ENCODE results near the gene GAPT. TPM values are rescaled to one million over a fixed set of nuclear protein-coding genes. Genes with fewer than 3 reads are reported as not detected.

GAPT gene
- total RNA-seq, 4 donors from 2014 or later: 3.8 TPM; not detected in 3

GRCh38 chr5:58462623-58463230 is 28.5 kb upstream of the GAPT start:
- H3K4me3 ChIP-seq: no peak overlapping the region
- no peaks in the 10 kb centered on the region for H3K9me3 ChIP-seq
- WGBS, 2 donors (ENCODE audit: low coverage in 1 of 2): 6 to 11% methylated on average over 4 of the region's 4 CpGs
- no peaks in the 10 kb centered on the region for H3K36me3 ChIP-seq
- intact Hi-C loops (cut with DNase I; ENCODE audit: low total_unique reads) (loop anchor here (5.0 kb wide), 1 partner anchor 685 kb away; no protein-coding TSS in a partner anchor), in situ Hi-C loops (cut with MboI; ENCODE audit: low pct_ligation_motif_present in 1 of 4, low pct_unique_long_range_greater_than_20kb in 1 of 4, low sequenced_read_pairs in 3 of 4) (loop anchor here (10.0 to 25.0 kb wide), 6 partner anchors 575 to 1168 kb away; no protein-coding TSS in a partner anchor)
- no peaks in the 10 kb centered on the region for H3K27me3 ChIP-seq
- DNase-seq: peak; percentile 32
- H3K4me1 ChIP-seq: peaks cover 0 to 21% (median 9%) of the 10 kb centered on the region in 4 donors
- TF ChIP-seq CTCF (IDR thresholded peaks at IDR 0.05): peak; percentile 54 to 80 (median 61)
- TF ChIP-seq POLR2AphosphoS5 (IDR thresholded peaks at IDR 0.05): no peak
- peak overlapping the region; percentile 93 to 97 (median 96) for H3K27ac ChIP-seq

GRCh38 chr5:58466939-58467338 is 24.3 kb upstream of the GAPT start:
- in situ Hi-C loops (cut with MboI; ENCODE audit: low pct_ligation_motif_present in 1 of 4, low pct_unique_long_range_greater_than_20kb in 1 of 4, low sequenced_read_pairs in 3 of 4) (loop anchor here (10.0 to 25.0 kb wide), 6 partner anchors 580 to 1172 kb away; no protein-coding TSS in a partner anchor), intact Hi-C loops (cut with DNase I; ENCODE audit: low total_unique reads) (no loop called here)
- peaks cover 0 to 9% (median 3%) of the 10 kb centered on the region in 4 donors for H3K4me1 ChIP-seq

GRCh38 chr5:58469896-58470295 is 21.3 kb upstream of the GAPT start:
- in situ Hi-C loops (cut with MboI; ENCODE audit: low pct_ligation_motif_present in 1 of 4, low pct_unique_long_range_greater_than_20kb in 1 of 4, low sequenced_read_pairs in 3 of 4): loop anchor here (10.0 to 25.0 kb wide), 6 partner anchors 583 to 1175 kb away; no protein-coding TSS in a partner anchor
- no peak for DNase-seq

More at GRCh38 chr5:58466939-58467338, 24.3 kb upstream of the GAPT start:
- WGBS, 2 donors (ENCODE audit: low coverage in 1 of 2): 48% methylated on average over 4 of the region's 4 CpGs; no CpG with 5 or more reads in 1 of the 2 donors
- Histone ChIP-seq H3K4me3 (no peak overlapping the region), H3K27ac (no peak overlapping the region), H3K9me3 (no peaks in the 10 kb centered on the region), H3K27me3 (no peaks in the 10 kb centered on the region), H3K36me3 (no peaks in the 10 kb centered on the region)
- peak; percentile 29 for DNase-seq
- no peak for TF ChIP-seq EP300 (IDR thresholded peaks at IDR 0.05; ENCODE audit: low read depth)
- TF ChIP-seq CTCF (IDR thresholded peaks at IDR 0.05): no peak
- no peak for TF ChIP-seq POLR2A (IDR thresholded peaks at IDR 0.05)
- TF ChIP-seq POLR2AphosphoS5 (IDR thresholded peaks at IDR 0.05): no peak

More at GRCh38 chr5:58469896-58470295, 21.3 kb upstream of the GAPT start:
- 66% methylated on average over 2 of the region's 2 CpGs; no CpG with 5 or more reads in 1 of the 2 donors for WGBS, 2 donors (ENCODE audit: low coverage in 1 of 2)
- no peak overlapping the region for H3K27ac ChIP-seq
- H3K4me1 ChIP-seq: no peaks in the 10 kb centered on the region
- H3K9me3 ChIP-seq: no peaks in the 10 kb centered on the region
- no peak overlapping the region for H3K4me3 ChIP-seq
- TF ChIP-seq EP300 (IDR thresholded peaks at IDR 0.05; ENCODE audit: low read depth) (no peak), POLR2A (IDR thresholded peaks at IDR 0.05) (no peak), POLR2AphosphoS5 (IDR thresholded peaks at IDR 0.05) (no peak), CTCF (IDR thresholded peaks at IDR 0.05) (no peak)
- no peaks in the 10 kb centered on the region for H3K36me3 ChIP-seq
- no peaks in the 10 kb centered on the region for H3K27me3 ChIP-seq
- intact Hi-C loops (cut with DNase I; ENCODE audit: low total_unique reads): no loop called here
